Activated naive CD4-positive, alpha-beta T cell (primary cell): ENCODE data around the gene ARFRP1.
"Not testable (repeated sequence)": the region's sequence is repeated elsewhere in the genome, so short reads cannot be mapped to it uniquely, and the experiment has no call there.

Source experiments
- DNase-seq, 4 experiments: peaks; one replicate each; lab custom pipeline; 2025; lab: John Stamatoyannopoulos, UW

ARFRP1 gene

GRCh38 chr20:63732118-63733095 is 24.6 kb upstream of the ARFRP1 start:
- no peak for DNase-seq

GRCh38 chr20:63731410-63731809 is 23.6 kb upstream of the ARFRP1 start:
- DNase-seq: no peak

- DNase-seq: not testable (repeated sequence)
These were observed 22.5 kb upstream of the ARFRP1 start for GRCh38 chr20:63730189-63730733.

DNA sequence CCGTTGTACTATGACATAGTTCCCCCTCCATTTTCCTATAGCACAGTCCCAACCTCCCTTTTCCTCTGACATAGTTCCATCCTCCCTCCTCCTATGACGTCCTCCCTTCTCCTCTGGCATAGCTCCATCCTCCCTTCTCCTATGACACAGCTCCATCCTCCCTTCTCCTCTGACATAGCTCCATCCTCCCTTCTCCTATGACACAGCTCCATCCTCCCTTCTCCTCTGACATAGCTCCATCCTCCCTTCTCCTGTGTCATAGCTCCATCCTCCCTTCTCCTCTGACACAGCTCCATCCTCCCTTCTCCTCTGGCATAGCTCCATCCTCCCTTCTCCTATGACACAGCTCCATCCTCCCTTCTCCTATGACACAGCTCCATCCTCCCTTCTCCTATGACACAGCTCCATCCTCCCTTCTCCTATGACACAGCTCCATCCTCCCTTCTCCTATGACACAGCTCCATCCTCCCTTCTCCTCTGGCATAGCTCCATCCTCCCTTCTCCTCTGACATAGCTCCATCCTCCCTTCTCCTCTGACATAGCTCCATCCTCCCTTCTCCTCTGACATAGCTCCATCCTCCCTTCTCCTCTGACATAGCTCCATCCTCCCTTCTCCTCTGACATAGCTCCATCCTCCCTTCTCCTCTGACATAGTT is 15.3 kb upstream of the ARFRP1 start:
- DNase-seq: not testable (repeated sequence)

DNA sequence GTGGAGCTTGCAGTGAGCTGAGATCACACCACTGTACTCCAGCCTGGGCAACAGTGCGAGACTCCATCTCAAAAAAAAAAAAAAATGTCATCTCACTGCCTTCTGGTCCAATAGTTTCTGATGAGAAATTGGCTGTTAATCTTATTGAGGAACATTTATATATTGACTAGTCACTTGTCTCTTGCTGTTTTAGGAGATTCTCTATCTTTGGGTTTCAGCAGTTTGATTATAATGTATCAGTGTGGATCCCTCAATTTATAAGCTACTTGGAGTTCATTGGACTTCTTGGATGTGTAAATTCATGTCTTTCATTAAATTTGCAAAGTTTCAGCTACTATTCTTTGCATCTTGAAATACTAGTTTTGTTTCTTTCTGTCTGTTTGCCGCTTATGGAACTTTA is 11.2 kb upstream of the ARFRP1 start:
- no peak for DNase-seq

- DNase-seq: no peak
These were observed 7.1 kb upstream of the ARFRP1 start for GRCh38 chr20:63714858-63715257.

- no peak for DNase-seq
These were observed 4.4 kb upstream of the ARFRP1 start for GRCh38 chr20:63712191-63712590.

DNA sequence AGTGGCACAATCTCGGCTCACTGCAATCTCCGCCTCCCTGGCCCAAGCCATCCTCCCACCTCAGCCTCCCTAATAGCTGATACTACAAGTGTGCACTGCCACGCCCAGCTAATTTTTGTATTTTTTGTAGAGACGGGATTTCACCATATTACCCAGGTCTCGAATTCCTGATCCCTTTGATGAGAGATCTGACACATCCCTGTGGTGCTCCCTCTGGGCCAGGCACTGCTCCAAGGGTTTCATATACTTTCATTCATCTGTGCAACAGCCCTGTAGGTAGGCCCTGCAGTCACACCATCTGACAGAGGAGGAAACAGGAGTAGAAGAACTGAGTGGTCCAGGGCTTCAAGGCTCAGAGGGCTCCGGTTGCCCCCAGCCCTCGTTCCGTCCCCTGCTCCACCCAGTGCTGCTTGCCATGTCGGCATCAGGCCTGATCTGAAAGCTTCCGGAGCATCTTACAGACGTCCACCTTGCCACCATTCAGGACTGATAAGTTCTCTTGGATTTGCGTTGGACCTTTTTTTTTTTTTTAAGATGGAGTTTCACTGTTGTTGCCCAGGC is 3.4 kb upstream of the ARFRP1 start:
- no peak for DNase-seq

GRCh38 chr20:63709149-63709527 is 1.4 kb upstream of the ARFRP1 start:
- DNase-seq: no peak

- DNase-seq: no peak
These were observed 749 bp upstream of the ARFRP1 start for GRCh38 chr20:63708301-63709148.

DNA sequence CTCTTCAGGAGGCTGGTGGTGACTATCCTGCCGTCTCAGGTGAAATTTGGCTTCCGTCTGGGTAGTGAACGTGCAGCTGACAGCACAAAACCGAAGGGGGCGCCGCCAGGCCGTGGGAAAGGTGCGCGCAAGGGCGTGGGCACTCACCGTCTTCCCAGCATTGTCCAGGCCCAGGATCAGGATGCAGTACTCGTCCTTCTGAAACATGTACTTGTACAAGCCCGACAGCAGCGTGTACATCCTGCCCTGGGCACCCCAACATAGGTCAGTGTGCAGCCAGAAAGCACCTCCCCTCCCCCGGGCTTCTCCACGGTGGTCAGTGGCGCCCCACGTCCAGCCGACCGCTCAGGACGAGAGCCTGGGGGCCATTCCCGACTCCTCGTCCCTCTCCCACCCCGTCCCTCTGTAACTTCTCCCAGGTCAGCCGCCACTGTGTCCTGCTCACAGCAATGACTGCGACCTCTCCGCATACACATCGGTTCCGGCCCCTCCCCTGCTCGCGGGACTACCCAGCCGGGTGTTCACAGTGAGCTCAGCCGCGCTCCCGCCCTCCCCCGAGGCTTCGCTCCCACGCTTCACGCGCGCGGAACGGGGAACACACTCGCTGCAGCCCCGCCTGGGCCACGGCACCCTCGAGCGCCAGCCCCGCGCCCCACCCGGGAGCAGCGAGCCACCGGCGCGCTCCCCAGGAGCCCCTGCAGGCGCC is 771 bp downstream of the ARFRP1 start:
- DNase-seq: peak in 2 of 4 experiments; percentile 43 to 59

DNA sequence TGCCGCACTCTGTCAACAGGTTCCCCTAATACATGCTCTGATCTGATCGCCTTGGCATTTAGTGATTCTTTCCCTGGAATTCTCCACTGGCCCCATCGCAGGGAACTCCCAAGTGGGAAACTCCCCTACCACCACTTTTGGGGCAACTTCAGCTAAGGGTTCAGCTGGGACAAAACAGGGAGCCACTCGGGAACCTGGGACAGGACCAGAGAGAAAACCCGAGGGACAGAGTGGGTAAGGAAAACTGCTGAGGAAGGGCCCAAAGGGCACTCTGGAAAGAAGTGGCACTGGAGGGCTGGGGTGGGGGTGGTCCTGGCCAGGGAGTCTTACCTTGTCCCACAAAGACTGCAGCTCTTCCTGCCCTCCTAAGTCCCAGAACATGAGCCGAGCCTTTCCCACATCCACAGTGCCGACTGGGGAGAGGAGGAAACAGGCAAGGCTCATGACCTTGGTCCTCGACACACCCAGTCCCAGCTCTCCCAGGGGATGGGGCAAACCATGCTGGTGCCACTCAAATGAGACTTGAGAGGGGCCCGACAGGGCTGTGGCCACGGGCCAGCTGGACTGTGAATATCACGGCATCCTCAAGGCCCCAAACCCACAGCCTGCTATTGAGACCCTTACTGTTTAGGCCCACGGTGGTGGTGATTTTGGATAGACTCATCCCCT is 1.6 kb downstream of the ARFRP1 start:
- no peak for DNase-seq

DNA sequence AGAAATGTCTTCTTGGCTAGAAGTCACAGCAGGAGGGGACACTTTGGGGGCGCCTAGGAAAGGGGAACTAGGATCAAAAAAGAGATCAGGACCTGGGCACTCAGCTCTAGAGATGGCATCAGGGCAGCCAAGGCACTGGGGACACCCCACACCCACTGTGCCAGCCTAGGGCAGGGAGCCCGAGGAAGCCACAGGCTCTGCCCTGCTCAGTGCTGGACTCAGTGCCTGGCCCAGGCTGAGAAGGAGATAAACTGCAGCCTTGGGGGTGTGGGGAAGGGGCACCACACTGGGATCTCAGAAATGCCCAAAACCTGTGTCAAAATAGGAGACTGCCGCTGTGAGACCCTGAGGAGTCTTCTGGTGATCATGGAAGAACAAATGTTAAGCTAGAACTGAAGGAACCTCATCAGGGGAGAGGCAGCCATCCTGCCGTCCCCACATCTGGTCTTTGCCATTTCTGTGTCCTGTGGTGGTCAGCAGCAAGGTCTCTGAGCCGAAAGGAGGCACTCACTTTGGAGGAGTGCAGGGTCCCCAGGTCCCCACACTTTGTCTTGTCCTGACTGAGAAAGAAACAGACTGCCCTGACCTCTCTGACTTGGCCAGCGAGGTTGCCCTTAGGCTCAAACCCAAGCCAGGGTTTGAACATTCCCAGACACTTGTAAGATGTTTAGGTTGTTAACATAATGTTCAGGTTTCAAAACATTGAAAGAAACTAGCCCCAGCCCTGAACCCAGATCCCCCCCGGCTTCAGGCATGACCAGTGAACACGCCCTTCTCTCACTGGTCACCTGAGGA is 2.3 kb downstream of the ARFRP1 start:
- no peak for DNase-seq

DNA sequence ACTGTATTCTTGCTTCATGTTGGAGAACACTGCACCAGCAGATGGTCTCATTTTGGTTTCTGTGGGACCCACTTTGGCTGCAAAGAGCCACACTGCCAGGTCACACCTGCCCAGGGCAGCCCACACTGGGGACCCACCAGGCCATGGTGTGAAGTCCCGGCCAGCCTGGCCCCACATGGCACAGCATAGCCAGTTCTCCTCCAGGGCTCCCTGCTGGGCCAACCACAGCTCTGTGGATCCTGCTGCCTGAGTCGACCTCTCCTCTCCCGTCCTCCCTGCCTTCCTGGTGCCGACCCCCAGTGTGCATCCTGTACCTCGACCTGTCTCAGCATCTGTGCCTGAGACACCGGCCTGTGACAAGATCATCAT is 3.0 kb downstream of the ARFRP1 start:
- DNase-seq: no peak

GRCh38 chr20:63703976-63704748 is 3.6 kb downstream of the ARFRP1 start:
- DNase-seq: no peak

GRCh38 chr20:63703471-63703975 is 4.3 kb downstream of the ARFRP1 start:
- no peak for DNase-seq

DNA sequence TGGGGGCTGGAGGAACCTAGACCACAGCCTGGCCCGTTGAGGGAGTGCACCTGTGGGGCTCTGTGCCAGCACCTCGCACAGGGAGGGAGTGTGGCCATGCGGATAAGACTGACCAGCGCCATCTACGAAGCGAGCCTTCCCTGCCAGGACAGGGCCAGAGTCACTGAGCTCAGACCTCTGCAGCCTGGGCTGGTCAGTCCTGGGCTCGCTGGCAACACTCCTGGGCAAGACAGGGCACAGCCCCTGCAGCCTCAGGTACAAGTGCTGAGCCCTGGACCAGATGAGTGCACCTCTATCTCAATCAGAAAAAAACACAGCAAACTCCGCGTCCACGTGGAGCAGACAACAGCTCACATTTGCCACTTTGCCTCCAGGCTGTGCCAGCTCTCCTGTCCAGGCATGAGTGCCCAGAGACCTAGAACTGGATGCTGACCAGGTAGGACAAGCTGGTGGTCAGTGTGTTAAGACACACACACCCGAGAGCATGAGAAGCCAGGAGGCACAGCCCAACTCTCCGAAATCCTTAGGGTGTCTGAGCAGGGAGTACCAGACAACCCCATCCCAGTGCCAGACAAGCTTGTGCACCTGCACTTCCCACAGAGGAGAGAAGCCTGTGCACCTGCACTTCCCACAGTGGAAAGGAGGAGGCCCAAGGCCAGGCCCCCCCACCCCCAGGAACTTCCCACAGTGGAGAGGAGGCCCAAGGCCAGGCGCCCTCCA is 4.9 kb downstream of the ARFRP1 start:
- no peak for DNase-seq

- no peak for DNase-seq
These were observed 5.6 kb downstream of the ARFRP1 start for GRCh38 chr20:63702036-63702665.
